Neural cell (in vitro differentiated cells): ENCODE data around the gene CHTF8. TPM values are rescaled to one million over a fixed set of nuclear protein-coding genes. Genes with fewer than 3 reads are reported as not detected.

ENCODE experiments used
- H2AFZ ChIP-seq: fragments of 200-600, 300-800 bp; sonication (generic), shearing (Covaris generic); 2 replicates; pipeline ENCODE4 v1.6.0; 2014; ENCODE audit warnings: low read depth, mild to moderate bottlenecking, antibody characterized with exemption, low read length, moderate library complexity
- H3F3A ChIP-seq: fragments of 200-600 bp; shearing (Covaris generic); 2 replicates; pipeline ENCODE4 v1.6.1; 2016; ENCODE audit warnings: mild to moderate bottlenecking, moderate library complexity, mixed read lengths, antibody characterized with exemption, low read length; ENCODE audit not compliant: insufficient read depth, poor library complexity, severe bottlenecking
- H3K27ac ChIP-seq: fragments of 200-600, 300-800 bp; sonication (generic), shearing (Covaris generic); 2 replicates; pipeline ENCODE4 v1.5.1; 2014; ENCODE audit warnings: mild to moderate bottlenecking, low read length, moderate library complexity
- H3K27me3 ChIP-seq: fragments of 300-800, 200-600 bp; sonication (generic), shearing (Covaris generic); 2 replicates; pipeline ENCODE4 v1.6.0; 2014; ENCODE audit warnings: mild to moderate bottlenecking, low read depth, low read length, moderate library complexity; ENCODE audit not compliant: insufficient read depth
- H3K36me3 ChIP-seq: fragments of 300-800, 200-600 bp; sonication (generic), shearing (Covaris generic); 2 replicates; pipeline ENCODE4 v1.5.1; 2014; ENCODE audit warnings: mild to moderate bottlenecking, antibody characterized with exemption, low read length, moderate library complexity; ENCODE audit not compliant: insufficient read depth
- H3K4me2 ChIP-seq: fragments of 300-800, 200-600 bp; sonication (generic), shearing (Covaris generic); 2 replicates; pipeline ENCODE4 v1.6.0; 2014; ENCODE audit warnings: mild to moderate bottlenecking, low read length
- H3K4me3 ChIP-seq: fragments of 300-800, 200-600 bp; sonication (generic), shearing (Covaris generic); 2 replicates; pipeline ENCODE4 v1.5.1; 2014; ENCODE audit warnings: mild to moderate bottlenecking, low read length, moderate library complexity
- H3K79me2 ChIP-seq: fragments of 200-600 bp; shearing (Covaris generic); replicated peaks from 2 replicates; pipeline ENCODE4 v1.6.0; 2014; ENCODE audit warnings: mild to moderate bottlenecking, low read length, moderate library complexity; ENCODE audit not compliant: insufficient read depth
- H3K9ac ChIP-seq: fragments of 300-800, 200-600 bp; sonication (generic), shearing (Covaris generic); 2 replicates; pipeline ENCODE4 v1.6.1; 2016; ENCODE audit warnings: mild to moderate bottlenecking, low read length, mixed read lengths
- H3K9me2 ChIP-seq: fragments of 200-600 bp; shearing (Covaris generic); 2 replicates; pipeline ENCODE4 v1.6.1; 2016; ENCODE audit warnings: mild to moderate bottlenecking, low read length, mixed read lengths; ENCODE audit not compliant: insufficient read depth
- H3K9me3 ChIP-seq: fragments of 200-600, 300-800 bp; sonication (generic), shearing (Covaris generic); 2 replicates; pipeline ENCODE4 v1.6.1; 2016; ENCODE audit warnings: mild to moderate bottlenecking, mixed run types, low read length, moderate library complexity, mixed read lengths
- H4K20me1 ChIP-seq: fragments of 200-600 bp; shearing (Covaris generic); 2 replicates; pipeline ENCODE4 v1.6.1; 2016; ENCODE audit warnings: mild to moderate bottlenecking, mixed run types; ENCODE audit not compliant: insufficient read depth
- CTCF ChIP-seq: fragments of 450-650 bp; IDR thresholded peaks from 2 replicates; pipeline ENCODE4 v1.5.1; 2014; ENCODE audit warnings: antibody characterized with exemption, mild to moderate bottlenecking, moderate library complexity; ENCODE audit not compliant: poor library complexity, severe bottlenecking
- EP300 ChIP-seq: fragments of 450-650 bp; conservative IDR thresholded peaks from 2 replicates; pipeline ENCODE4 v1.6.1; 2014; ENCODE audit warnings: antibody characterized with exemption, mild to moderate bottlenecking, moderate library complexity; ENCODE audit not compliant: poor library complexity, severe bottlenecking
- EZH2 ChIP-seq: fragments of 200-600, 300-800 bp; shearing (Covaris generic), sonication (generic); IDR thresholded peaks from 2 replicates; pipeline ENCODE4 v1.6.1; 2014; ENCODE audit warnings: antibody characterized with exemption, low read length, borderline replicate concordance, mild to moderate bottlenecking; ENCODE audit not compliant: insufficient read depth, poor library complexity, severe bottlenecking
- MXI1 ChIP-seq: fragments of 450-650 bp; conservative IDR thresholded peaks from 2 replicates; pipeline ENCODE4 v1.6.1; 2014; ENCODE audit warnings: antibody characterized with exemption, mild to moderate bottlenecking; ENCODE audit not compliant: poor library complexity, severe bottlenecking
- POLR2AphosphoS5 ChIP-seq: IDR thresholded peaks from 2 replicates; pipeline ENCODE4 v1.6.1; 2012
- RAD21 ChIP-seq: fragments of 450-650 bp; conservative IDR thresholded peaks from 2 replicates; pipeline ENCODE4 v1.6.1; 2014; ENCODE audit warnings: antibody characterized with exemption, mild to moderate bottlenecking, moderate library complexity
- REST ChIP-seq: IDR thresholded peaks from 2 replicates; pipeline ENCODE4 v1.6.1; 2012; ENCODE audit warnings: borderline replicate concordance
- SMC3 ChIP-seq: fragments of 450-650 bp; conservative IDR thresholded peaks from 2 replicates; pipeline ENCODE4 v1.6.1; 2014; ENCODE audit warnings: antibody characterized with exemption, mild to moderate bottlenecking, moderate library complexity; ENCODE audit not compliant: poor library complexity
- TAF1 ChIP-seq: IDR thresholded peaks from 2 replicates; pipeline ENCODE4 v1.6.1; 2012; ENCODE audit warnings: low read depth
- polyA plus RNA-seq: library from polyadenylated mRNA; depleted of rRNA; stranded (reverse); fragments of >200 nt; gene quantifications from 2 replicates; pipeline ENCODE4 v1.2.3, GENCODE V29; 2014

Gene CHTF8
- polyA plus RNA-seq, 1 donor from 2014 or later = 109 TPM

GRCh38 chr16:69107316-69107962 is 24.9 kb downstream of the CHTF8 start:
- H3K4me3 ChIP-seq = peak overlapping the region; percentile 97
- peak overlapping the region; percentile 81 for H3K4me2 ChIP-seq
- no peaks in the 10 kb centered on the region for H3K9me2 ChIP-seq
- H3K27me3 ChIP-seq = no peaks in the 10 kb centered on the region
- peaks cover 44% of the 10 kb centered on the region for H3K79me2 ChIP-seq
- H3K9me3 ChIP-seq = no peaks in the 10 kb centered on the region
- peaks cover 9% of the 10 kb centered on the region for H3K36me3 ChIP-seq
- peaks cover 3% of the 10 kb centered on the region for H3F3A ChIP-seq
- H3K9ac ChIP-seq = peak overlapping the region; percentile 85
- no peaks in the 10 kb centered on the region for H4K20me1 ChIP-seq
- H3K27ac ChIP-seq = peak overlapping the region; percentile 73
- TF ChIP-seq REST (peak; percentile 59), RAD21 (peak; percentile 43), MXI1 (peak; percentile 72), SMC3 (peak; percentile 41), TAF1 (no peak), EP300 (no peak), POLR2AphosphoS5 (peak; percentile 73), EZH2 (no peak), CTCF (peak; percentile 69)
- H2AFZ ChIP-seq = peak overlapping the region; percentile 51

- Histone ChIP-seq H2AFZ (peak overlapping the region; percentile 51), H3F3A (peaks cover 3% of the 10 kb centered on the region), H3K27me3 (no peaks in the 10 kb centered on the region), H3K27ac (peak overlapping the region; percentile 73), H3K9ac (peak overlapping the region; percentile 85), H3K4me3 (peak overlapping the region; percentile 97), H3K9me3 (no peaks in the 10 kb centered on the region), H4K20me1 (no peaks in the 10 kb centered on the region), H3K9me2 (no peaks in the 10 kb centered on the region), H3K79me2 (peaks cover 38% of the 10 kb centered on the region), H3K4me2 (peak overlapping the region; percentile 65), H3K36me3 (peaks cover 9% of the 10 kb centered on the region)
- TF ChIP-seq EZH2 (no peak), SMC3 (no peak), EP300 (no peak), MXI1 (peak; percentile 59), RAD21 (no peak), TAF1 (no peak), REST (peak; percentile 26)
Observed at GRCh38 chr16:69106491-69107315, 25.7 kb downstream of the CHTF8 start.
